GM19043 (cell line): ENCODE data around the gene AMIGO3.
"Not testable (repeated sequence)": the region's sequence is repeated elsewhere in the genome, so short reads cannot be mapped to it uniquely, and the experiment has no call there.

Experiments
- ATAC-seq: cut with Tn5 transposase; IDR thresholded peaks from one replicate; pipeline ENCODE4 v1.9.1; 2021; ENCODE audit warnings: low read depth; ENCODE audit not compliant: unreplicated experiment

AMIGO3 gene

DNA sequence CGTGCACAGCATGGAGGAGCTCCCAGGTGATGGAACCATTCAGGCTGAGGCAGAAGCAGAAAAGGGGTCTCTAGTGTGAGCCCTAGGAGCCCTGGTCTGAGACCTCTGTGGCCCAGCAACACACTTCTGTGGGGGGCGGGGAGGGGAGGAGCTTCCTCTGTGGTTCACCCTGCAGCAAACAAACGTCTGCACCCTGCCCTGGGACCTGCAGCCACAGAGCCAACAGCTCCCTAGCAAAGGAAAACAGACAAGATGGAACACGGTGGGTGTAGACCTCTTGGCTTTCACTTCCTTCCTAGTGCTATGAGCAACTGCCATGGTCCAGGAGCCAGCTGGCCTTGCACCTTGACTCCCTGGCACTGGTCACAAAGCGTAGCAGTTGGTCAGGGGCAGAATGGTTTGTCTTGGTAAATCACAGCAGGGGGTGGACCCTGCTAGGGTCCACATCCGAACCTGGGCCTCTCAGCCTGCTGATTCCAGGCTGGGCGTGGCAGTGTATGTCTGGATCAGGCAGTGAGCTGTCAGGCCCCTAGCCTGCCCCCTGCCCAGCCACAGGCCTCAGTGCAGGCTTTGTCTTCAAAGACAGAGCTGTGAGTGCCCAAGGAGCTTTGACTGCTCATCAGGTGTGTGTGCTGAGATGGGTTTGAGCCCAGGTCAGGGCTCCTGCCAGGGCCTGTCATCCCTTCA is 6.7 kb downstream of the AMIGO3 start:
- no peak for ATAC-seq

DNA sequence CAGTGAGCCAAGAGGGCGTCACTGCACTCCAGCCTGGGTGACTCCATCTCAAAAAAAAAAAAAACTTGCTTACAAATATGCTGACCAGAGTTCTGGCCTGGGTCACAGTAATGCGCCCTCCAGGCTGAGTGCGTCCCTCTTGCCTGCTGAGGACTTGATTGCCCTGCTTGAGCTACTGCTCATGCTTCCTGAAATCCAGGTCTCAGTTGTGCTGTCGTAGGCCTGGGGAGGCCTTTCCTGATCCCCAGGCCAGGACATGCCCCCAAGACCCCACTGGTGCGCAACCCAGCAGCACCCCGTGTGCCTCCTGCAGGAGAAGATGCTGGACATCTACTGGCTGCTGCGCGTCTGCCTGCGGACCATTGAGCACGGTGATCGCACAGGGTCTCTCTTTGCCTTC is 7.3 kb downstream of the AMIGO3 start:
- no peak for ATAC-seq

- no peak for ATAC-seq
Observed at GRCh38 chr3:49711489-49711888, 8.0 kb downstream of the AMIGO3 start.

GRCh38 chr3:49709852-49710251 is 9.6 kb downstream of the AMIGO3 start:
- no peak for ATAC-seq

GRCh38 chr3:49707113-49707480 is 12.4 kb downstream of the AMIGO3 start:
- no peak for ATAC-seq

DNA sequence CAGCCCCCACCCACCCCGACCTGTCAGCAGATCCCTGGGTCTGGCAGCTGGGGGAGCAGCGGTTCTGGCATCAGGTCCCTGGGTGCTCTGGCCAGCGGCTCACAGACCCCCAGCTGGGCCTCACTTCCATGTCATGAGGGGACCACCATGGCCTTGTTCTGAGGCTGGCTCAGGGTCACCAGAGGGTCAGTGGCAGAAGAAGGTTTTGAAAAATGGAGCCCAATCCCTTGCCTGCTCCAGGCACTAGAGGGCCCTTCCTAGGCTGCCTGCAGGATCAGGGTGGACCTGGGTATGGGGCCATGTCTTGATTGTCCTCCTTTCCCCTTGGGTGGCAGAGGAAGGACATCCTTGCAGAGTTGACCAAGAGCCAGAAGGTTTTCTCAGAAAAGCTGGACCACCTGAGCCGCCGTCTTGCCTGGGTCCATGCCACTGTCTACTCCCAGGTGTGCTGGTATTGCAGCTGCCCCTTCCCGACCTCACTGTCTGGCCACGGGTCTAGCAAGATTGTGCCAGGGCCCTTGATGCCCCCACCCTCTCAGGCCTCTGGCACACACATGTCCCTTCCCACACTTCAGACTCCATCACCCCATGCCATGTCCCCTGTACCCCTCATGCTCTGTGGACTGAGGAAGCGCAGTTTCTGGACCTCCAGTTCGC is 12.9 kb downstream of the AMIGO3 start:
- no peak for ATAC-seq

DNA sequence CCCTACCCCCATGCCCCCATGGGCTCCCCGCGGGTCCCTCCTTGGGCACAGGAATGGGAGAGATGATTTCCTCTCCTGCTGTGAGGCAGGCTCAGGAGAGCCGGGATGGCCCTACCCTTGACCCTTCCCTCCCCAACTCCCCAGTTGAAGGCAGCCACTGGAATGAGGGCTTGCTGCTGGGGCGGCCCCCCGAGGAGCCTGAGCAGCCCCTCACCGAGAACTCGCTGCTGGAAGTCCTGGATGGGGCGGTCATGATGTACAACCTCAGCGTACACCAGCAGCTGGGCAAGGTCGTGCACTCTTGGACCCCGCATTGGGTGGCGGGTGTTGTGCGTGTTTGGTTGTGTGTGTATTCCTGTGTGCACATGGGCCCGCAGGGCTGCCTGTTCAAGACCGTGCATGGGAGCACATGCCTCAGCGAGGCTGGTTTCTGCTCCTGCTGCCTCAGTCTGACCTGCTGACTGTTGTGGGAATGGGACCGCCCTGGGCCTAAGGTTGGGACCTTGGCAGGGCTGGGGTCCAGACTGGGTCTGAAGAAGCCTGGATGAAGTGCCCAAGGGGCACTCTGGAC is 14.0 kb downstream of the AMIGO3 start:
- ATAC-seq: no peak

GRCh38 chr3:49704629-49705028 is 14.9 kb downstream of the AMIGO3 start:
- ATAC-seq: no peak

GRCh38 chr3:49703956-49704355 is 15.5 kb downstream of the AMIGO3 start:
- no peak for ATAC-seq

DNA sequence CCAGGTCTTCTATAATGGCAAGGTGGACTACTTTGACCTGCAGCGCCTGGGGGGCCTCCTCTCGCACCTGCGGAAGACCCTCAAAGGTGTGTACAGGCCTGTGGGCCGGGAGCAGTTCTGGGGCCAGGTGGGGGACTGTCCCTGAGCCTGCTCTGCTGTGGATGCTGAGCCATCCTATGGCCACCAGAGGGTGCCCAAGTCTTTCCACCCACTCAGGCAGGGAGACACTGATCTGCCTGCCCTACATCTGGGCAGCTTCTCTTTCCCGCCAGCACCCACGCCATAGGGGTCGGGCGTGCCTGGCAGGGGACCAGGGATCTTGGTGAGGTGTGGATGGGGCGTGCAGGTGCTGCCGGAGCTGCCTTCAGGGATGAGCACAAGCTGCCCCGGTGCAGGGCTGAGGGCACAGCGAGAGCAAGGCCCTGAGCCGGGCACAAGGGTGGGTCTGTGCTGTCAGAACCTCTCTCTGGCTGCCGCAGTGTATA is 16.0 kb downstream of the AMIGO3 start:
- ATAC-seq: no peak

DNA sequence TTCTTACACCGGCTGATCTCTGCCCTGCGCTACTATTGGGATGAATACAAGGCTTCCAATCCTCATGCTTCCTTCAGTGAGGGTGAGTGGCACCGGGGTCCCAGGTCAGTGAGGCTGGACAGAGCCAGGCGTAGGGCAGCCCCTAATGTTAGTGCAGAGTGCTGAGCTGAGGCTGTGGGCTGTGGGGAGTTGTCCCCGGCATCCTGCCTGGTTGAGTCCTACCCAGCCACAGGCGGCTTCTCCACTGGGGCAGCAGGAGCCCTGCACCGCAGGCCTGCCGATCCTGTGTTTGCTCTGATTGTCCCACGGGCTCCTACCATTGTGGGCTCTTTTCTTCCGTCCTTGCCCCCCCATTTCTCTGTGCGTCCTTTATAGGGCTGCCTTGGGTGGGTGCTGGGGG is 16.8 kb downstream of the AMIGO3 start:
- ATAC-seq: no peak

DNA sequence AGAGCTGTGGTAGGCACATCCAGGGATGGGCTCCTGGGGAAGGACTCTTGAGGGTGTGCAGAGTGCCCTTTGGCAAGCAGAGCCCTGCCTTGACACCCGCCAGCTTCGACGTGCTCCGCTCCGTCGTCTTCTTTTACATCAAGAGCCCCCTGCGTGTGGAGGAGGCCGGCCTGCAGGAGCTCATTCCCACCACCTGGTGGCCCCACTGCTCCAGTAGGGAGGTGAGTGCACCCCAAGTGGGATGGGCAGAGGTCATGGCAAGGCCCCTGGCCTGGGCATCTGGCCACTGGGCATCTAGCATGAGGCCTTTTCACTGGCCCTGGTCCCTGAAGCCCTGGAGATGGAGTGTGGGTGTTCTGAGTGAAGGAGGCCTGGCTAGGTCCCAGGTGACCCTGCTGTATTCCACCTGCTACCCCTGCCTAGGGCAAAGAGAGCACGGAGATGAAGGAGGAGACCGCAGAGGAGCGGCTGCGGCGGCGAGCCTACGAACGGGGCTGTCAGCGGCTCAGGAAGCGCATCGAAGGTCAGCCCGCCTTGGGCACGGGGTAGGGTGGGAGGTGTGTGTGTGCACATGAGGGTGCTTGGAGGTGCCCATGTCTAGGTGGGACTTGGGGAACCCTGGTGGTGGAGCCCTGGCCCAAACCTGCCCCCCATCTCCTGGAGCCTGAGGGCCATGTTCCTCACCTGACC is 18.0 kb downstream of the AMIGO3 start:
- no peak for ATAC-seq

GRCh38 chr3:49700453-49701128 is 18.9 kb downstream of the AMIGO3 start:
- no peak for ATAC-seq

GRCh38 chr3:49700014-49700413 is 19.5 kb downstream of the AMIGO3 start:
- ATAC-seq: no peak

GRCh38 chr3:49699281-49699979 is 20.1 kb downstream of the AMIGO3 start:
- no peak for ATAC-seq

DNA sequence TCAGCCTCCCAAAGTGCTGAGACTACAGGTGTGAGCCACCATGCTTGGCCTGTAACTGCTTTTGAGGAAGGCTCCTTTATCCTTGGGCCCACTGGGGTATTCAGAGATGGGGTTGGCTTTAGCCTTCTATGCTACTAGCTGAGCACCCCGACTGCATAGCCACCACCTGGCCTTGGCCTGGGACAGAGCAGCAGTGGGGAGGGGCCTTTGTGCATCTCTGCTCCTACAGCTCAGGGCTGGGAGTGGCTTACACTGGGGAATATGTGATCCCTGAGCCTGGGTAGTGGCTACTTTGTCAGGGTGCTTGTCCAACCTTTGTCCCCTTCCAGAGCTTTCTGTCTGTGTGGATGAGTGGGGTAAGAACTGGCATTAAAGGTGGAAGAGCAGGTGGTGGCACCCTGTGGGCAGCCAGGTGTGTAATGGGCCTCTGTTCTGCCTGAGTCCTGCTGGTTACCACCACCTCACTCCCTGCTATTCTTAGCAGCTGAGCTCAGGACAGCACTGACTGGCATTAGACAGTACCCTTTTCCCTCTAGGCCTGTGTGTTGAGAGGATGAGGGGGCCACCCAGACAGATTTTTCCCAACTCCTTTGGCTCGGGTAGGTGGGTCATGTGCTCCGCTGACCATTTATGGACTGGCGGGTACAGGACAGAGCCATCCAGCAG is 24.0 kb downstream of the AMIGO3 start:
- ATAC-seq: not testable (repeated sequence)

DNA sequence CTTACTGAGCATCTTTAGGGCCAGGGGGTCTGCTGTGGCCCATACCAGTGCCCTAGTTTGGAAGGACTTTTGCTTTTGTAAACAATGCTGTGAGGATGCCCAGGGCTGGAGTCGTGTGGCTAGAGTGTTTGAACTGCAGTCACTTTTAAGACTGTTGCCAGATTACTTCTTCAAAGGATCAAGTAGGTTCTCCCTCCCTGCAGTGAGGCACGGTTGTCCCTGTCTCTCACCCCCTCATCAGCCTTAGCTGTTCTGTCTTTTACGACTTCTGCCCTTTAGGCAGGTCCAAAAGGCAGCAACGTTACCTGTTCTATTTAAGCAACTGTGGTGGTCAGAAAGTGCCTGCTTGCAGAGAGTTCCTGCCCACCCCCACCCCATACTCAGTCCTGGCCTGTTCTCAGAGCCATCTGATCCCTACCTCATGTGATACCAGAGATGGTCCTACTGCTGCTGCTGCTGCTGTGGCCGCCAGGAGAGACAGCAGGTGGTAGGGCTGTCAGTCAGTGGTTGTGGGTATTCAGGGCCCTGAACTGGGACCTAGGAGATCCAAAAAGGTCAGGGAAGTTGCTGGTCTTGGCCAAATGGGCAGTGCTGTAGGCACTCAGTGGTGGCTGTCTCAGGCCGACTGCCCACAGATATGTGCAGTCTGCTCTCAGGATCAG is 24.9 kb downstream of the AMIGO3 start:
- ATAC-seq: not testable (repeated sequence)

GRCh38 chr3:49691481-49691880 is 28.0 kb downstream of the AMIGO3 start:
- ATAC-seq: not testable (repeated sequence)

DNA sequence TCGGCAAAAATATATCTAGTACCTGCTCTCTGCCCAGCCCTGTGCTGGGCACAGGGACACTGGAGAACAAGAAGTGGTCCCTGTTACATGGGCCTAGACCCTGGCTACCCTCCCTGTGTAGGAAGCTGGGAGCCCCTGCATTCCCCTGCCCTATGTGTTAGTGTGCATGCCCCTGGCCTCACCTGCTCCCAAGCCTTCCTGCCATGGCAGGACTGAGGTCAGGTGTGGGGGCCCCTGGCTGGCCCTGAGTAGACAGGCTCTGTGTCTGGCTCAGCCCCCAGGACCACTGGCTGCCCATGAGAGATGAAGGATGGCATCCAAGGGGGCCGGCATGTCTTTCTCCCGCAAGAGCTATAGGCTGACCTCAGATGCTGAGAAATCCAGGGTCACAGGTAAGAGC is 28.6 kb downstream of the AMIGO3 start:
- not testable (repeated sequence) for ATAC-seq
